HG02943 (cell line): ENCODE data around the gene INSR.
A peak's percentile ranks its signal among the peaks of the same experiment; 100 is the strongest.

Experiments used
- ATAC-seq: cut with Tn5 transposase; IDR thresholded peaks from one replicate; pipeline ENCODE4 v1.9.1; 2021; ENCODE audit warnings: mild to moderate bottlenecking, low read depth, moderate library complexity; ENCODE audit not compliant: unreplicated experiment

INSR gene

GRCh38 chr19:7197760-7198696 lies 96.2 kb downstream of the INSR start:
- peak; percentile 67 for ATAC-seq

- peak; percentile 60 for ATAC-seq
These were observed 97.0 kb downstream of the INSR start for GRCh38 chr19:7197119-7197759.

GRCh38 chr19:7196763-7197118 lies 97.5 kb downstream of the INSR start:
- no peak for ATAC-seq

GRCh38 chr19:7195046-7195445 lies 99.2 kb downstream of the INSR start:
- ATAC-seq = no peak

- no peak for ATAC-seq
These were observed 99.6 kb downstream of the INSR start for GRCh38 chr19:7194566-7194965.

- no peak for ATAC-seq
These were observed 102.1 kb downstream of the INSR start for GRCh38 chr19:7191946-7192691.

- ATAC-seq = no peak
These were observed 105.2 kb downstream of the INSR start for GRCh38 chr19:7188698-7189629.

- no peak for ATAC-seq
These were observed 106.4 kb downstream of the INSR start for GRCh38 chr19:7187605-7188339.

- no peak for ATAC-seq
These were observed 111.7 kb downstream of the INSR start for GRCh38 chr19:7182489-7182888.

GRCh38 chr19:7179917-7180306 lies 114.3 kb downstream of the INSR start:
- no peak for ATAC-seq

GRCh38 chr19:7177926-7178325 lies 116.3 kb downstream of the INSR start:
- no peak for ATAC-seq

GRCh38 chr19:7176792-7177191 lies 117.4 kb downstream of the INSR start:
- ATAC-seq = no peak

GRCh38 chr19:7172794-7173193 lies 121.4 kb downstream of the INSR start:
- no peak for ATAC-seq

GRCh38 chr19:7170983-7171382 lies 123.2 kb downstream of the INSR start:
- no peak for ATAC-seq

- no peak for ATAC-seq
These were observed 125.3 kb downstream of the INSR start for GRCh38 chr19:7168941-7169340.

- no peak for ATAC-seq
These were observed 132.9 kb downstream of the INSR start for GRCh38 chr19:7161292-7161691.

- ATAC-seq = no peak
These were observed 134.9 kb downstream of the INSR start for GRCh38 chr19:7159105-7159933.

- ATAC-seq = no peak
These were observed 141.2 kb downstream of the INSR start for GRCh38 chr19:7153022-7153421.

- ATAC-seq = no peak
These were observed 141.6 kb downstream of the INSR start for GRCh38 chr19:7152568-7152967.
